ENCODE data around the gene NMNAT3. TPM values are rescaled to one million over a fixed set of nuclear protein-coding genes. Genes with fewer than 3 reads are reported as not detected.

The NMNAT3 gene
- total RNA-seq, 1 experiment from 2014 or later = 4.6 TPM

DNA sequence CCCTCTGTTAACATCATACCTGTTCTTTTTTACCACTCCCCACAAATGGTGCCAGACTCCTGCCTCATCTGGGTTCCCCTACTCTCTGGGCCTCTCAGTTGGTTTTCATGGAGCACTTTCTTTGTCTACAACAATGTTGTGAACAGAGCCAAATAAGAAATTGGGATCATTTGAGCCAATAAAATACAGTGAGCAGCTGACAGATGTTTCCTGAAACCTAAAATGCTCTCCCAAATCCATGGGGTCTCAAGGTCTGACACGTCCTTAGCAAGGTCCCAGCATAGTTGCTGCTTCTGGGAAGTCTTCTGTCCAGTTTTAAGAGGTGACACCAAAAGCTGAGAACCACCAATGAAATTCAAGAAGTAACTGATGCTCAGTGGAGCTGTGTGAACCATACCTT, 1.7 kb downstream of the NMNAT3 start:
- H3K4me1 Mint-ChIP-seq = peaks cover 46% of the 10 kb centered on the region
- H3K27ac Mint-ChIP-seq = no peak overlapping the region
- H3K9me3 Mint-ChIP-seq = no peaks in the 10 kb centered on the region
- ChIA-PET CTCF (interaction anchor here (1.0 kb wide), 1 partner anchor 114 kb away, joined by 3 read pairs; no protein-coding TSS in a partner anchor), POLR2A (no interaction called here)
- DNase-seq (ENCODE audit: low spot score) (no peak), ATAC-seq (no peak)
- no peak overlapping the region for H3K4me3 Mint-ChIP-seq
- H3K36me3 Mint-ChIP-seq = no peaks in the 10 kb centered on the region
- peaks cover 43% of the 10 kb centered on the region for H3K27me3 Mint-ChIP-seq (ENCODE audit: low read depth)
- TF ChIP-seq, protein P1, sequence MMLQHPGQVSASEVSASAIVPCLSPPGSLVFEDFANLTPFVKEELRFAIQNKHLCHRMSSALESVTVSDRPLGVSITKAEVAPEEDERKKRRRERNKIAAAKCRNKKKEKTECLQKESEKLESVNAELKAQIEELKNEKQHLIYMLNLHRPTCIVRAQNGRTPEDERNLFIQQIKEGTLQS (CRISPR knock-in tag; conservative IDR thresholded peaks at IDR 0.05) = no peak
- TF ChIP-seq ZNF263 (CRISPR knock-in tag; IDR thresholded peaks at IDR 0.05; ENCODE audit: low read depth) (no peak), ZBTB21 (CRISPR knock-in tag; IDR thresholded peaks at IDR 0.05; ENCODE audit: borderline replicate concordance) (no peak), SMAD3 (CRISPR knock-in tag; IDR thresholded peaks at IDR 0.05; ENCODE audit: borderline replicate concordance) (no peak), NR3C1 (CRISPR knock-in tag; conservative IDR thresholded peaks at IDR 0.05; ENCODE audit: low read depth) (no peak), IRF2 (CRISPR knock-in tag; IDR thresholded peaks at IDR 0.05; ENCODE audit: borderline replicate concordance, low read depth) (no peak)
- TF ChIP-seq, protein P2, sequence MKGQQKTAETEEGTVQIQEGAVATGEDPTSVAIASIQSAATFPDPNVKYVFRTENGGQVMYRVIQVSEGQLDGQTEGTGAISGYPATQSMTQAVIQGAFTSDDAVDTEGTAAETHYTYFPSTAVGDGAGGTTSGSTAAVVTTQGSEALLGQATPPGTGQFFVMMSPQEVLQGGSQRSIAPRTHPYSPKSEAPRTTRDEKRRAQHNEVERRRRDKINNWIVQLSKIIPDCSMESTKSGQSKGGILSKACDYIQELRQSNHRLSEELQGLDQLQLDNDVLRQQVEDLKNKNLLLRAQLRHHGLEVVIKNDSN (CRISPR knock-in tag; IDR thresholded peaks at IDR 0.05) = no peak
- TF ChIP-seq, protein P3, sequence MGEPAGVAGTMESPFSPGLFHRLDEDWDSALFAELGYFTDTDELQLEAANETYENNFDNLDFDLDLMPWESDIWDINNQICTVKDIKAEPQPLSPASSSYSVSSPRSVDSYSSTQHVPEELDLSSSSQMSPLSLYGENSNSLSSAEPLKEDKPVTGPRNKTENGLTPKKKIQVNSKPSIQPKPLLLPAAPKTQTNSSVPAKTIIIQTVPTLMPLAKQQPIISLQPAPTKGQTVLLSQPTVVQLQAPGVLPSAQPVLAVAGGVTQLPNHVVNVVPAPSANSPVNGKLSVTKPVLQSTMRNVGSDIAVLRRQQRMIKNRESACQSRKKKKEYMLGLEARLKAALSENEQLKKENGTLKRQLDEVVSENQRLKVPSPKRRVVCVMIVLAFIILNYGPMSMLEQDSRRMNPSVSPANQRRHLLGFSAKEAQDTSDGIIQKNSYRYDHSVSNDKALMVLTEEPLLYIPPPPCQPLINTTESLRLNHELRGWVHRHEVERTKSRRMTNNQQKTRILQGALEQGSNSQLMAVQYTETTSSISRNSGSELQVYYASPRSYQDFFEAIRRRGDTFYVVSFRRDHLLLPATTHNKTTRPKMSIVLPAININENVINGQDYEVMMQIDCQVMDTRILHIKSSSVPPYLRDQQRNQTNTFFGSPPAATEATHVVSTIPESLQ (CRISPR knock-in tag; IDR thresholded peaks at IDR 0.05) = no peak
- TF ChIP-seq, protein P4, sequence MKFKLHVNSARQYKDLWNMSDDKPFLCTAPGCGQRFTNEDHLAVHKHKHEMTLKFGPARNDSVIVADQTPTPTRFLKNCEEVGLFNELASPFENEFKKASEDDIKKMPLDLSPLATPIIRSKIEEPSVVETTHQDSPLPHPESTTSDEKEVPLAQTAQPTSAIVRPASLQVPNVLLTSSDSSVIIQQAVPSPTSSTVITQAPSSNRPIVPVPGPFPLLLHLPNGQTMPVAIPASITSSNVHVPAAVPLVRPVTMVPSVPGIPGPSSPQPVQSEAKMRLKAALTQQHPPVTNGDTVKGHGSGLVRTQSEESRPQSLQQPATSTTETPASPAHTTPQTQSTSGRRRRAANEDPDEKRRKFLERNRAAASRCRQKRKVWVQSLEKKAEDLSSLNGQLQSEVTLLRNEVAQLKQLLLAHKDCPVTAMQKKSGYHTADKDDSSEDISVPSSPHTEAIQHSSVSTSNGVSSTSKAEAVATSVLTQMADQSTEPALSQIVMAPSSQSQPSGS (CRISPR knock-in tag; IDR thresholded peaks at IDR 0.05; ENCODE audit: borderline replicate concordance, low read depth) = no peak

DNA sequence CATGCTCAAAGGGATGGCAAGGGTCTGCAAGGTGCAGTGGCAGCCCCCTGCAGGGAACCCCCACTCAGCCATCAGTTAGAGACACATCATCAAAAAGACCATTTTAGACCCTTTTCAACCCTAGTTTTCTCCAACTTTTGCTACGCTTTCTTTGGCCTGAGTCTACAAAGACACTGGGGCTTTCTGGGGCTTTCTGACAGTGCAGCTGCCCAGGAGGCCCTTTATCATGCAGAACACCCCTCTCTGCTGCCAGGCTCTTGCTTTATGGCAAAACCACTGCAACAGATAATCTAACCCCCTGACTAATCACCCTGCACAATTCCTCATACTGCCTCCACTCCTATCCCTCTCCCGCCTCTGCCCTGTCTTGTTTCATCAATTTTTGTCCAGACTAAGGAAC, 2.4 kb downstream of the NMNAT3 start:
- Mint-ChIP-seq H3K4me1 (peaks cover 48% of the 10 kb centered on the region), H3K27ac (no peak overlapping the region), H3K27me3 (ENCODE audit: low read depth) (peaks cover 43% of the 10 kb centered on the region), H3K36me3 (no peaks in the 10 kb centered on the region), H3K9me3 (no peaks in the 10 kb centered on the region), H3K4me3 (peak overlapping the region; percentile 0; the same call in 1 of the 2 replicates)
- TF ChIP-seq ZNF423 (CRISPR knock-in tag; IDR thresholded peaks at IDR 0.05) = peak; percentile 89
- no peak for TF ChIP-seq MYBL2 (CRISPR knock-in tag; IDR thresholded peaks at IDR 0.05)
- ChIA-PET POLR2A (no interaction called here), CTCF (interaction anchor here (1.0 to 1.2 kb wide), 2 partner anchors 13 to 113 kb away, joined by 3 read pairs; no protein-coding TSS in a partner anchor)
- ATAC-seq (peak; percentile 31), DNase-seq (ENCODE audit: low spot score) (peak; percentile 29)

DNA sequence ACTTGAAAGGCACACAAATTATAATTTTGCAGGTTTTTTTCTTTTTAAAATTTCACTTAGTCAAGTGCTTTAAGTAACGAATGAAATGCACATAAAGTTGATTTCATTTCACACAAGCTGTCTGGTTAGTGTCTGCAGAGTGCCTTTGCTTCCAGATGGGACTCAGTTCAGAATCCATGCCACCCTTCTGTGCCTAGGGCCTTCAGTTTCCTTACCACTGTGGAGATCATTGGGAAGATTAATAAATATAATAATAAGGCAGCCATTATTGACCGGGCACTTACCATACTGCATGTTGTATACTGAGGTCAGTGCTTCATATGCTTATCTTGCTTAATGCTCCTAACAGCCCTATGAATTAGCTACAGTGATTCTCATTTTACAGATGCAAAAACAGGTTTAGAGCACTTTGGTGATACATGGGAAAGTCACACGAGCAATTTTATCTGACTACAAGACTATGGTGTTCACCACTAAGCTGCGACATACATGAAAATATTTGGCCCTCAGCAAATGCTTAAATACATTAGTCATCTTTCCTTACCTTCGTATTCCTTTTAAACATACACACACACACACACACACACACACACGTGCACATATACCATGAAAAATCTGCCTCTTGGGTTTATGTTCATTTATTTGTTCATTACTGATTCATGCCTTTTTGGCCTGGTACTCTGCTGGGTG, 3.1 kb downstream of the NMNAT3 start:
- no peak overlapping the region for H3K27ac Mint-ChIP-seq
- ATAC-seq (no peak), DNase-seq (ENCODE audit: low spot score) (no peak)
- no peaks in the 10 kb centered on the region for H3K9me3 Mint-ChIP-seq
- ChIA-PET POLR2A (no interaction called here), CTCF (interaction anchor here (1.2 kb wide), 1 partner anchor 12 kb away, joined by 3 read pairs; no protein-coding TSS in a partner anchor)
- H3K27me3 Mint-ChIP-seq (ENCODE audit: low read depth) = peaks cover 43% of the 10 kb centered on the region
- H3K36me3 Mint-ChIP-seq = no peaks in the 10 kb centered on the region
- peaks cover 53% of the 10 kb centered on the region for H3K4me1 Mint-ChIP-seq
- H3K4me3 Mint-ChIP-seq = no peak overlapping the region; the same call in 1 of the 2 replicates
- TF ChIP-seq KAT7 (CRISPR knock-in tag; IDR thresholded peaks at IDR 0.05; ENCODE audit: borderline replicate concordance) (no peak), ZNF121 (CRISPR knock-in tag; IDR thresholded peaks at IDR 0.05) (no peak), RELA (CRISPR knock-in tag; IDR thresholded peaks at IDR 0.05; ENCODE audit: borderline replicate concordance) (no peak), NFE2L1 (CRISPR knock-in tag; IDR thresholded peaks at IDR 0.05) (no peak), PRRX2 (CRISPR knock-in tag; IDR thresholded peaks at IDR 0.05) (no peak)
- TF ChIP-seq, protein P5, sequence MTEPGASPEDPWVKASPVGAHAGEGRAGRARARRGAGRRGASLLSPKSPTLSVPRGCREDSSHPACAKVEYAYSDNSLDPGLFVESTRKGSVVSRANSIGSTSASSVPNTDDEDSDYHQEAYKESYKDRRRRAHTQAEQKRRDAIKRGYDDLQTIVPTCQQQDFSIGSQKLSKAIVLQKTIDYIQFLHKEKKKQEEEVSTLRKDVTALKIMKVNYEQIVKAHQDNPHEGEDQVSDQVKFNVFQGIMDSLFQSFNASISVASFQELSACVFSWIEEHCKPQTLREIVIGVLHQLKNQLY (CRISPR knock-in tag; IDR thresholded peaks at IDR 0.05) = no peak
- TF ChIP-seq, protein P6, sequence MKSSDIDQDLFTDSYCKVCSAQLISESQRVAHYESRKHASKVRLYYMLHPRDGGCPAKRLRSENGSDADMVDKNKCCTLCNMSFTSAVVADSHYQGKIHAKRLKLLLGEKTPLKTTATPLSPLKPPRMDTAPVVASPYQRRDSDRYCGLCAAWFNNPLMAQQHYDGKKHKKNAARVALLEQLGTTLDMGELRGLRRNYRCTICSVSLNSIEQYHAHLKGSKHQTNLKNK (CRISPR knock-in tag; IDR thresholded peaks at IDR 0.05) = no peak
- TF ChIP-seq, protein P7, sequence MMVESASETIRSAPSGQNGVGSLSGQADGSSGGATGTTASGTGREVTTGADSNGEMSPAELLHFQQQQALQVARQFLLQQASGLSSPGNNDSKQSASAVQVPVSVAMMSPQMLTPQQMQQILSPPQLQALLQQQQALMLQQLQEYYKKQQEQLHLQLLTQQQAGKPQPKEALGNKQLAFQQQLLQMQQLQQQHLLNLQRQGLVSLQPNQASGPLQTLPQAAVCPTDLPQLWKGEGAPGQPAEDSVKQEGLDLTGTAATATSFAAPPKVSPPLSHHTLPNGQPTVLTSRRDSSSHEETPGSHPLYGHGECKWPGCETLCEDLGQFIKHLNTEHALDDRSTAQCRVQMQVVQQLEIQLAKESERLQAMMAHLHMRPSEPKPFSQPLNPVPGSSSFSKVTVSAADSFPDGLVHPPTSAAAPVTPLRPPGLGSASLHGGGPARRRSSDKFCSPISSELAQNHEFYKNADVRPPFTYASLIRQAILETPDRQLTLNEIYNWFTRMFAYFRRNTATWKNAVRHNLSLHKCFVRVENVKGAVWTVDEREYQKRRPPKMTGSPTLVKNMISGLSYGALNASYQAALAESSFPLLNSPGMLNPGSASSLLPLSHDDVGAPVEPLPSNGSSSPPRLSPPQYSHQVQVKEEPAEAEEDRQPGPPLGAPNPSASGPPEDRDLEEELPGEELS (CRISPR knock-in tag; IDR thresholded peaks at IDR 0.05) = no peak
- TF ChIP-seq, protein P8, sequence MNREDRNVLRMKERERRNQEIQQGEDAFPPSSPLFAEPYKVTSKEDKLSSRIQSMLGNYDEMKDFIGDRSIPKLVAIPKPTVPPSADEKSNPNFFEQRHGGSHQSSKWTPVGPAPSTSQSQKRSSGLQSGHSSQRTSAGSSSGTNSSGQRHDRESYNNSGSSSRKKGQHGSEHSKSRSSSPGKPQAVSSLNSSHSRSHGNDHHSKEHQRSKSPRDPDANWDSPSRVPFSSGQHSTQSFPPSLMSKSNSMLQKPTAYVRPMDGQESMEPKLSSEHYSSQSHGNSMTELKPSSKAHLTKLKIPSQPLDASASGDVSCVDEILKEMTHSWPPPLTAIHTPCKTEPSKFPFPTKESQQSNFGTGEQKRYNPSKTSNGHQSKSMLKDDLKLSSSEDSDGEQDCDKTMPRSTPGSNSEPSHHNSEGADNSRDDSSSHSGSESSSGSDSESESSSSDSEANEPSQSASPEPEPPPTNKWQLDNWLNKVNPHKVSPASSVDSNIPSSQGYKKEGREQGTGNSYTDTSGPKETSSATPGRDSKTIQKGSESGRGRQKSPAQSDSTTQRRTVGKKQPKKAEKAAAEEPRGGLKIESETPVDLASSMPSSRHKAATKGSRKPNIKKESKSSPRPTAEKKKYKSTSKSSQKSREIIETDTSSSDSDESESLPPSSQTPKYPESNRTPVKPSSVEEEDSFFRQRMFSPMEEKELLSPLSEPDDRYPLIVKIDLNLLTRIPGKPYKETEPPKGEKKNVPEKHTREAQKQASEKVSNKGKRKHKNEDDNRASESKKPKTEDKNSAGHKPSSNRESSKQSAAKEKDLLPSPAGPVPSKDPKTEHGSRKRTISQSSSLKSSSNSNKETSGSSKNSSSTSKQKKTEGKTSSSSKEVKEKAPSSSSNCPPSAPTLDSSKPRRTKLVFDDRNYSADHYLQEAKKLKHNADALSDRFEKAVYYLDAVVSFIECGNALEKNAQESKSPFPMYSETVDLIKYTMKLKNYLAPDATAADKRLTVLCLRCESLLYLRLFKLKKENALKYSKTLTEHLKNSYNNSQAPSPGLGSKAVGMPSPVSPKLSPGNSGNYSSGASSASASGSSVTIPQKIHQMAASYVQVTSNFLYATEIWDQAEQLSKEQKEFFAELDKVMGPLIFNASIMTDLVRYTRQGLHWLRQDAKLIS (CRISPR knock-in tag; IDR thresholded peaks at IDR 0.05; ENCODE audit: borderline replicate concordance) = no peak

All from WTC11 (cell line).